ENCODE results near the gene KLC4. TPM values are rescaled to one million over a fixed set of nuclear protein-coding genes. Genes with fewer than 3 reads are reported as not detected.

The KLC4 gene
- polyA plus RNA-seq, 2 of the 4 experiments (the other 2 are of a cell fraction), result 8.4 to 9.9 TPM

DNA sequence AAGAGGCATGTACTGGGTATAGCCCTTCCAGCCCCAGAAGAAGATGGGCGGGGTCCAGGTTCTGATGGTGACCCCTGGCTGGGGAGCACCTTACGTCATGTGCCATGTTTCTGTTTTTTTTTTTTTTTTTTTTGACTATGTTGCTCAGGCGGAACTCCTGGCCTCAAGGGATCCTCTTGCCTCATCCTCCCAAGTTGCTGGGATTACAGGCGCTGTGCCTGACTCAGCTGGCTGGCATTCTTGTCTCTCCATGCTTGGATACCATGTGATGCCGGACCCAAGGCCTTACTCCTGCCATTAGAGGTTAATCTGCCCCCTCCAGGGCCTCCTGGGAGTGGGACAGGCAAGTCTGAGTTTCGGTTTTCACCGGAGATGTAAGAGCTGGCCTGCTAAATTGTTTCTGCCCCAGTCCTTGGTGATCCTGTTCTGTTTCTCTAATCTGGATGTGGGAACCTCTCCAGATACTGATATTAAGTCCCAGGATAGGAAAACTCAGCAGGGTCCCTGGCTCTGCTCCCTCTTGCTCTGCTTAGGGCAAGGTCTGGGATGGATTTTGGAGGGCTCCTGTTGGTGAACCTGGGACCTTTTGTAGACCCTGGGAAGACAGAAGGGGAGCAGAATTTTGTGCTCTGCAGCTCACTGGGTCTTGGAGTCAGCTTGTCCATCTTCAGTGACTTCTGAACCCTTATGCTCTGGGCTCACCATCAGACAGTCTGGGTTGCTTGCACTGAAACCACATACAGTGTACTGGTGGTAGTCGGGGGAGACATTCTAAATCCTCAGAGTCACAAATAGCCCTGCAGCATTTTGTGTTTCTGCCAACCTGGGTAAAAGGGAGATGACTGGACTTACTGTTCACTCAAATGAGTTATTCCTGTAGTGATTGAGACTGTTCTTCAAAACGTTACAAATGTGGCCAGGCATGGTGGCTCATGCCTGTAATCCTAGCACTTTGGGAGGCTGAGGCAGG, 61.8 kb downstream of the KLC4 start:
- Histone ChIP-seq H3K4me3 (no peak overlapping the region), H3K27ac (peak overlapping the region in 1 of 2 experiments; percentile 63; a peak in 2 of 6 replicates), H3K4me1 (peaks cover 8% of the 10 kb centered on the region; the same call in 1 of the 3 replicates), H3K4me2 (peak overlapping the region; percentile 19; the same call in 2 of the 3 replicates), H3K9me3 (no peaks in the 10 kb centered on the region)
- FAIRE-seq, result no peak
- ATAC-seq, result peak; percentile 72 to 75; a peak in 5 of 6 replicates
- CTCF ChIA-PET, result interaction anchor here (0.6 to 0.7 kb wide), 2 partner anchors 26 to 118 kb away, joined by 3 read pairs; no protein-coding TSS in a partner anchor
- POLR2A ChIA-PET, result no interaction called here
- DNase-seq (ENCODE audit: low read depth in 1 of 2, low spot score in 1 of 2), result peak in 1 of 2 experiments; percentile 39
- 54% methylated on average over 7 of the region's 9 CpGs for WGBS (ENCODE audit: missing lambda C conversion rate)
- TF ChIP-seq CHD2 (IDR thresholded peaks at IDR 0.05; ENCODE audit: low read length, partially characterized antibody) (no peak), RNF2 (IDR thresholded peaks at IDR 0.05; ENCODE audit: borderline replicate concordance, low read depth) (no peak), POLR2AphosphoS2 (conservative IDR thresholded peaks at IDR 0.05; ENCODE audit: low read length) (no peak)

DNA sequence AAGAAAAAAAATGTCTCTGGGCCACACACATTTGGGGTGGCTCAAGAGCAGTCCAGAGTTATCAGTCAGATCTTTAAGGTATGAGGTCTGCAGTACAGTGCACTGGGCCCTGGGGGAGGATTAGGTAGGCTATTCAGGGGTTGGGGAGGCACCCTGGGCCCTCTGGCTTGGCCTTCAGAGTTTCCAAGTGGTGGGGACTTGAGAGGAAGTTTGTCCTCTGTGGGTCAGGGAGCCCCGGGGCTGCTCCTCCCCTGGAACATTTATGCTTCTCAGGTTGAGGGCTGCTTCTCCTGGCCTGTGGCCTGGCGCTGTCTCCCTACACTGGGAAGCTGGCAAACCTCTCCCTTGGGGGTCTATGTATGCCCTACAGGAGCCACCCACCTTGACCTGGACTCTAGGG, 62.7 kb downstream of the KLC4 start:
- H3K4me3 ChIP-seq, result no peak overlapping the region
- H3K4me2 ChIP-seq, result no peak overlapping the region
- FAIRE-seq (no peak), DNase-seq (ENCODE audit: low read depth in 1 of 2, low spot score in 1 of 2) (no peak), ATAC-seq (no peak)
- H3K27ac ChIP-seq, result no peak overlapping the region
- ChIA-PET POLR2A (no interaction called here), CTCF (interaction anchor here (0.9 kb wide), 1 partner anchor 113 kb away, joined by 3 read pairs; no protein-coding TSS in a partner anchor)
- TF ChIP-seq, protein P1, sequence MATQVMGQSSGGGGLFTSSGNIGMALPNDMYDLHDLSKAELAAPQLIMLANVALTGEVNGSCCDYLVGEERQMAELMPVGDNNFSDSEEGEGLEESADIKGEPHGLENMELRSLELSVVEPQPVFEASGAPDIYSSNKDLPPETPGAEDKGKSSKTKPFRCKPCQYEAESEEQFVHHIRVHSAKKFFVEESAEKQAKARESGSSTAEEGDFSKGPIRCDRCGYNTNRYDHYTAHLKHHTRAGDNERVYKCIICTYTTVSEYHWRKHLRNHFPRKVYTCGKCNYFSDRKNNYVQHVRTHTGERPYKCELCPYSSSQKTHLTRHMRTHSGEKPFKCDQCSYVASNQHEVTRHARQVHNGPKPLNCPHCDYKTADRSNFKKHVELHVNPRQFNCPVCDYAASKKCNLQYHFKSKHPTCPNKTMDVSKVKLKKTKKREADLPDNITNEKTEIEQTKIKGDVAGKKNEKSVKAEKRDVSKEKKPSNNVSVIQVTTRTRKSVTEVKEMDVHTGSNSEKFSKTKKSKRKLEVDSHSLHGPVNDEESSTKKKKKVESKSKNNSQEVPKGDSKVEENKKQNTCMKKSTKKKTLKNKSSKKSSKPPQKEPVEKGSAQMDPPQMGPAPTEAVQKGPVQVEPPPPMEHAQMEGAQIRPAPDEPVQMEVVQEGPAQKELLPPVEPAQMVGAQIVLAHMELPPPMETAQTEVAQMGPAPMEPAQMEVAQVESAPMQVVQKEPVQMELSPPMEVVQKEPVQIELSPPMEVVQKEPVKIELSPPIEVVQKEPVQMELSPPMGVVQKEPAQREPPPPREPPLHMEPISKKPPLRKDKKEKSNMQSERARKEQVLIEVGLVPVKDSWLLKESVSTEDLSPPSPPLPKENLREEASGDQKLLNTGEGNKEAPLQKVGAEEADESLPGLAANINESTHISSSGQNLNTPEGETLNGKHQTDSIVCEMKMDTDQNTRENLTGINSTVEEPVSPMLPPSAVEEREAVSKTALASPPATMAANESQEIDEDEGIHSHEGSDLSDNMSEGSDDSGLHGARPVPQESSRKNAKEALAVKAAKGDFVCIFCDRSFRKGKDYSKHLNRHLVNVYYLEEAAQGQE (IDR thresholded peaks at IDR 0.05), result no peak
- TF ChIP-seq HDAC2 (IDR thresholded peaks at IDR 0.05), result no peak
- TF ChIP-seq MAZ (IDR thresholded peaks at IDR 0.05; ENCODE audit: borderline replicate concordance, low read depth, low read length), result no peak
- TF ChIP-seq EHF (CRISPR knock-in tag; IDR thresholded peaks at IDR 0.05), result no peak
- TF ChIP-seq RARB (CRISPR knock-in tag; IDR thresholded peaks at IDR 0.05), result no peak
- TF ChIP-seq JUNB (IDR thresholded peaks at IDR 0.05), result no peak
- TF ChIP-seq ZNF302 (CRISPR knock-in tag; IDR thresholded peaks at IDR 0.05), result no peak
- TF ChIP-seq GATA3 (IDR thresholded peaks at IDR 0.05; ENCODE audit: borderline replicate concordance), result no peak
- TF ChIP-seq TFCP2L1 (CRISPR knock-in tag; IDR thresholded peaks at IDR 0.05), result no peak
- TF ChIP-seq ZFP36 (IDR thresholded peaks at IDR 0.05; ENCODE audit: borderline replicate concordance, partially characterized antibody), result no peak
- no peak for TF ChIP-seq NR3C1 (IDR thresholded peaks at IDR 0.05)
- no peak for TF ChIP-seq HOXA7 (CRISPR knock-in tag; IDR thresholded peaks at IDR 0.05)
- TF ChIP-seq HEYL (CRISPR knock-in tag; IDR thresholded peaks at IDR 0.05), result no peak
- H3K9me3 ChIP-seq, result no peaks in the 10 kb centered on the region
- H3K4me1 ChIP-seq, result peaks cover 8% of the 10 kb centered on the region; the same call in 1 of the 3 replicates
- WGBS (ENCODE audit: missing lambda C conversion rate), result no CpG with 5 or more reads among the region's 2 CpGs

DNA sequence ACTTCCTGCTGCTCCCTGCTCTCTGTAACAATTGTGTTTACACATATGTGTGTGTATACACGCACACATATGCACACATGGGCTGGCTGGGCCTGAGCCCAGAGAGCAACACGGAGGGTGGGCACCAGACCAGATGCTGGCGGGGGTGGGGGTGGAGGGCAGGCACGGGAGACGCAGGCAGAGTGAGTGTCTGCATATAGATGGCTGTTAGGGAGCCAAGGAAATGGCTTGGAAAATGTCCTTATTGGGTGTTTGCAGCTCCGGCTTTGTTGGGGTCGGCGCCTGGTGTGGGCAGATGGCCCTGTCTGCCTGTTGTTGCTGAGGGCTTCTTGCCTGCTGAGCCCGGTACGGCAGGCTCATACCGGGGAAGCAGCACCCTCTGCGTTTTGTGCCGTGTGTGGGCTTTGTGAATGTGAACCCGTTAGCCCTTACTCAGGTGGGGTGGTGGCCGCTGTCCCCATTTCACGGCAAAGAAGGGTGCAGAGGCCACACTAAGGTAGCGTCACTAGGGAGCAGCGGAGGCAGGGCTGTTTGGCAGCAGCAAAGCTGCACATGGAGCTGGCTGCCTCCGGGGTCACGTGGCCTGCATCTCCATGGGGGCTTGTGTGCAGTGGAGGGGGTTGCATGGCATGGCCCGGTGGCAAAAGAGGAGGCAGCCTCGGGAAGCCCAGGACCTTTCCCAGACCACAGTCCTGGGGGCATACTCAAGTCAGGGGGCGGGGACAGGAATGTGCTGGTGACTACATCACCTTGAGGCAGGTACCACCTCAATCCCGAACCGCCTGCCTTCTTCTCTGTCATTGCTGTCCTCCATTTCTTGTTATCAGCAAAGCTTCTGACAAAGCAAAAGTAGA, 64.3 kb downstream of the KLC4 start:
- peaks cover 8% of the 10 kb centered on the region; the same call in 1 of the 3 replicates for H3K4me1 ChIP-seq
- POLR2A ChIA-PET, result no interaction called here

More for the DNA sequence above, 64.3 kb downstream of the KLC4 start:
- FAIRE-seq, result no peak
- Histone ChIP-seq H3K9me3 (no peaks in the 10 kb centered on the region), H3K27ac (no peak overlapping the region), H3K4me3 (no peak overlapping the region), H3K4me2 (no peak overlapping the region)
- TF ChIP-seq MAZ (IDR thresholded peaks at IDR 0.05; ENCODE audit: borderline replicate concordance, low read depth, low read length) (no peak), RNF2 (IDR thresholded peaks at IDR 0.05; ENCODE audit: borderline replicate concordance, low read depth) (no peak), MYC (IDR thresholded peaks at IDR 0.05; ENCODE audit: borderline replicate concordance, low read length) (no peak), CBX8 (IDR thresholded peaks at IDR 0.05) (no peak), KDM5A (IDR thresholded peaks at IDR 0.05) (no peak), CHD2 (IDR thresholded peaks at IDR 0.05; ENCODE audit: low read length, partially characterized antibody) (no peak)
- ATAC-seq, result no peak
- DNase-seq (ENCODE audit: low read depth in 1 of 2, low spot score in 1 of 2), result no peak
- 89% methylated on average over 21 of the region's 25 CpGs for WGBS (ENCODE audit: missing lambda C conversion rate)
- CTCF ChIA-PET, result interaction anchor here (1.0 kb wide), 1 partner anchor 115 kb away, joined by 3 read pairs; no protein-coding TSS in a partner anchor

Data from A549 (cell line).